Thoracic aorta (tissue), 2 donors: ENCODE data around the gene ADAM15. TPM values are rescaled to one million over a fixed set of nuclear protein-coding genes. Genes with fewer than 3 reads are reported as not detected.

Source experiments
- ATAC-seq: fragments of 150-250 bp; one replicate; pipeline ENCODE4 v1.8.0; 2017; ENCODE audit warnings: low read depth; ENCODE audit not compliant: insufficient number of reproducible peaks, low FRiP score
- DNase-seq: peaks from one replicate; pipeline ENCODE4 v3.0.0-alpha.2; 2020; ENCODE audit warnings: low spot score
- H3K27ac ChIP-seq, 2 donors: fragments of 200-600 bp; sonication (generic); 1 replicate in 1 of 2; 2 replicates in 1 of 2; pipeline ENCODE4 v1.5.1; 2016; ENCODE audit warnings: mild to moderate bottlenecking in 2 of 2, moderate library complexity in 2 of 2
- H3K27me3 ChIP-seq: fragments of 200-600 bp; sonication (generic); replicated peaks from 2 replicates; pipeline ENCODE4 v1.6.0; 2016; ENCODE audit warnings: mild to moderate bottlenecking; ENCODE audit not compliant: insufficient read depth
- H3K36me3 ChIP-seq: fragments of 200-600 bp; sonication (generic); one replicate; pipeline ENCODE4 v1.5.1; 2016
- H3K4me1 ChIP-seq, 2 donors: fragments of 200-600 bp; sonication (generic); 1 replicate in 1 of 2; 2 replicates in 1 of 2; pipeline versions ENCODE4 v1.5.1 to v1.6.0; 2016; ENCODE audit warnings: low read depth in 2 of 2, mild to moderate bottlenecking in 1 of 2; ENCODE audit not compliant: control insufficient read depth in 1 of 2
- H3K4me3 ChIP-seq: fragments of 200-600 bp; sonication (generic); 2 replicates; pipeline ENCODE4 v1.5.1; 2016; ENCODE audit warnings: mild to moderate bottlenecking
- H3K9me3 ChIP-seq: fragments of 200-600 bp; sonication (generic); 2 replicates; pipeline ENCODE4 v1.5.1; 2016
- CTCF ChIP-seq: fragments of 200-600 bp; sonication (generic); IDR thresholded peaks from one replicate; pipeline ENCODE4 v1.5.1; 2019; ENCODE audit warnings: antibody characterized with exemption
- total RNA-seq, 2 donors: library from RNA; depleted of rRNA; stranded (reverse); fragments of >200 nt; gene quantifications; one replicate each; pipeline versions ENCODE4 v1.1.0 to v1.2.3, GENCODE V29; 2016

The ADAM15 gene
- total RNA-seq, 2 donors from 2014 or later = 119 to 144 TPM

GRCh38 chr1:155016231-155016831, 34.8 kb upstream of the ADAM15 start:
- no peaks in the 10 kb centered on the region for H3K27me3 ChIP-seq
- DNase-seq (no peak), ATAC-seq (no peak)
- H3K4me1 ChIP-seq = peaks cover 22% of the 10 kb centered on the region in 2 donors
- no peaks in the 10 kb centered on the region for H3K36me3 ChIP-seq
- H3K27ac ChIP-seq = peak overlapping the region; percentile 61 to 95
- TF ChIP-seq CTCF = no peak
- no peak overlapping the region for H3K4me3 ChIP-seq
- no peaks in the 10 kb centered on the region for H3K9me3 ChIP-seq

GRCh38 chr1:155017041-155017945, 33.8 kb upstream of the ADAM15 start:
- Histone ChIP-seq H3K4me1 (peaks cover 12 to 13% of the 10 kb centered on the region in 2 donors), H3K4me3 (peak overlapping the region; percentile 80), H3K27me3 (no peaks in the 10 kb centered on the region), H3K9me3 (no peaks in the 10 kb centered on the region), H3K36me3 (no peaks in the 10 kb centered on the region), H3K27ac (peak overlapping the region; percentile 61 to 95)
- TF ChIP-seq CTCF = peak; percentile 98
- DNase-seq (peak; percentile 70), ATAC-seq (peak; percentile 87)

- Histone ChIP-seq H3K27me3 (no peaks in the 10 kb centered on the region), H3K4me3 (peak overlapping the region; percentile 80), H3K27ac (peak overlapping the region in 1 of 2 donors; percentile 95), H3K9me3 (no peaks in the 10 kb centered on the region), H3K36me3 (no peaks in the 10 kb centered on the region), H3K4me1 (peaks cover 8 to 10% of the 10 kb centered on the region in 2 donors)
- no peak for DNase-seq
- ATAC-seq = peak; percentile 31
- no peak for TF ChIP-seq CTCF
These were observed 33.2 kb upstream of the ADAM15 start for GRCh38 chr1:155017946-155018316.

- Histone ChIP-seq H3K36me3 (no peaks in the 10 kb centered on the region), H3K4me3 (no peak overlapping the region), H3K27ac (no peak overlapping the region), H3K9me3 (no peaks in the 10 kb centered on the region), H3K27me3 (no peaks in the 10 kb centered on the region), H3K4me1 (peaks cover 8 to 10% of the 10 kb centered on the region in 2 donors)
- DNase-seq (no peak), ATAC-seq (no peak)
- no peak for TF ChIP-seq CTCF
These were observed 32.3 kb upstream of the ADAM15 start for GRCh38 chr1:155018617-155019348.
